NCI-H2227 (cell line): ENCODE measurements around the gene FOXN1.

Experiments
- DNase-seq: peaks from one replicate; lab custom pipeline; 2025; ENCODE audit not compliant: unreplicated experiment; lab: John Stamatoyannopoulos, UW

The FOXN1 gene

DNA sequence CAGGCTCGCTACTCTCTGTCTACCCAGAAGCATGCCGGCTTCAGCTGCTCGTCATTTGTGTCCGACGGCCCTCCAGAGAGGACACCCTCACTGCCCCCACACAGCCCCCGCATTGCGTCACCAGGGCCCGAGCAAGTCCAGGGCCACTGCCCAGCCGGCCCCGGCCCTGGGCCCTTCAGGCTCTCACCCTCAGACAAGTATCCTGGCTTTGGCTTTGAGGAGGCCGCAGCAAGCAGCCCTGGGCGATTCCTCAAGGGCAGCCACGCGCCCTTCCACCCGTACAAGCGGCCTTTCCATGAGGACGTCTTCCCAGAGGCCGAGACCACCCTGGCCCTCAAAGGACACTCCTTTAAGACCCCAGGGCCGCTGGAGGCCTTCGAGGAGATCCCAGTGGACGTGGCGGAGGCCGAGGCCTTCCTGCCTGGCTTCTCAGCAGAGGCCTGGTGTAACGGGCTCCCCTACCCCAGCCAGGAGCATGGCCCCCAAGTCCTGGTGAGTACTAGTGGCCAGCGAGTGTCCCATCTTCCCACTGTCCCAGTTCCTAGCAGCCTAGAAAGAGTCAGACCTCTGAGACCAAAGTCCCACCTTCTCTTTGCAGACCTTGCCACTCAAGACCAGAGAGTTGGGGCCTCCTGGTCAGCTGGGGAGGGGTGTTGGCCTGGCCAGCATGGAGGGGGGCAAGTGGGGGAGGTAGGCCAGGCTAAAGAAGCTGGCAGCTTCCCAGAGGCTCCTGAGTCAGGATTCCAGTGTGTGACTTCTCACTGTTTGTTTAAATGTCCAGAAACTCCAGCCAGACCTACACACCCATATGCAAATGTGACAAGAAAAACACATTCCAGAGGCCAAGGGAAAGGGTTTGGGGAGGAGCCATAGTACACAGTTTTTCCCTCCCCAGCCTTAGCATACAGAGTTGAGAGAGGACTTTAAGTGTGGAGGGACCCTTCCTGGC, 18.6 kb downstream of the FOXN1 start:
- no peak for DNase-seq

DNA sequence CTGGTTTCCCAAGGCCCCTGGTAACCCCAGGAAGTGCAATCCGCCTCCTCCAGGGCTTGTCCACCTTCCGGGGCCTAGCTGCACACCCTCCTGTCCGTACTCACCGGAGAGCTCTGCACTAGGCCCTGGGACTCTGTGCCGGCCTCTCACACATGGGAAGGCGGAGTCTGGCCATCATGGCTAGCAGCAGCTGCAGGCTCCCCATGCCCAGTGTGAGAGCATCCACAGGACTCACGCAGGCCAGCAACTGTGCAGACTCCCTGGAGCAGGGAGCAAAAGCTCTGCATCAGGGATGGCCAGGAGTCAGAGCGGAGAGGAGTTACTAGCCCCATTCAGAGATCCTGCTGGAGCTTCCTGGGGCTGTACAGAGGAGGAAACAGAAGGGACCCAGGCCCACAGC, 20.2 kb downstream of the FOXN1 start:
- peak; percentile 5 for DNase-seq

DNA sequence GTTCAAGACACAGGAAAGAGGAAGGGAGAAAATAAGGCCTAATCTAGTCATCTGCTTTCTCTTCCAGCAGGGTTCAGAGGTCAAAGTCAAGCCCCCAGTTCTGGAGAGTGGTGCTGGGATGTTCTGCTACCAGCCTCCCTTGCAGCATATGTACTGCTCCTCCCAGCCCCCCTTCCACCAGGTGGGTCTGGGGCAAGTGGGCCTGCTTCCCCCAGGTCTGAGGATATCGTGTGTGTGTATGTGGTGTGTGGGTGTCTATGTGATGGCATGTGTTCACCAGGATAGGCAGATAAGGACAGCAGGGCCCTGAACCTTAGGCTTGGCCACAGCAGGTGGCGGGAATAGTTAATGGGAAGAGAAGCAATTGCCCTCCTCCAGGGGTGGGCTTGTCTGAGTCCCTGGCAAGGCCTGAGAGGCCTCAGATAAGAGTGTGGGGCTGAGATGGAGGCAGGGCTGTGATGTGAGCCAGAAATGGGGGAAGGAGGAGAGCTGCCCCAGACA, 21.1 kb downstream of the FOXN1 start:
- DNase-seq: no peak

DNA sequence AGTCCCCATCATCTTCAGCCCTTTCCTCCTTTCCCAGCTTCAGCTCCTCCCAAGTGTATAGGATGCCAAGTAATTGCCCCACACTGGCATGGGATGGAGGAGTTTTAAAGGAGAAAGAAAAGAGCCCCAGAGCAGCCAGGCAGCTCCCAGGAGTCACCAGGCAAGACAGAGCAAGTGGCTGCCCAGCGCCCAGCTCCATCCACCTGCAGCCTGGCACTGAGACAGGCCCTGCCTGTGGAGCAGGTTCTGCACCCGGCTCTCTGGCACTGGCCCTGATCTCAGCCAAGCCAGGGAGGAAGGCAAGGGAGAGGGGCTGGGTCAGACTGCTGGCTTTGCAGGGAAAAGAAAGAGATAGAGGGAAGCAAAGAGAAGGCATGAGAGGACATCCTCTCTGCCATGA, 21.7 kb downstream of the FOXN1 start:
- no peak for DNase-seq

DNA sequence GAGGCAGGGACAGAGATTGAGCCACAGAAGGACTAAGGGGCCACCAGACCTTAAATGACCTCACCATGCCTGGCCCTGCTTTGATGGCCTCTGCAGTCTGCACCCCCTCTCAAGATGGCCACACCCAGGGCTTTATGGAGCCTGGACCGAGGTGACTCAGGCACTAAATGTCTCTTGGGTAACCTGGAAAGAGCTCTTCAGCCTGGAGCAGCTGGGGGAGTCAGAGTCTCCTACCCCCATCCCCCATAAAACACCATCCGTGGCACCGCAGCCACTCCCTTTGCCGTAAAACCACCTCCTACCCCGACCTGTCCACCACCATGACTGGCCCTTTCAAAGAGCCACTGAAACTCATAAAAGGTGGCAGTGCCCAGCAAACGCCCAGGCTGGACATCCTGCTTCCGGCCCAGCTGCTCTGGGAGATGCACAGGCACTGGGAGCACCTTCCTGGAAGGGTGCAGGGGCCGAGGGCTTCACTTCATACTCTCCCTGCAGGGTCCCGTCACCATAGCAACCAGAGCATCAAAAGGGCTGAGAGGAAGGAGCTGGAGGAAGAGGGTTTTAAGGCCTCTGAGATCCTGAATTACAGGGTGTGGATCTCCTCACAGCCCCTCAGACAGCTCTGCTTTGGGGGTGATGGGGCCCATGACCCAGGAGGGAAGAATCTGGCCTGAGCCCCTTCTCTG, 22.3 kb downstream of the FOXN1 start:
- no peak for DNase-seq

DNA sequence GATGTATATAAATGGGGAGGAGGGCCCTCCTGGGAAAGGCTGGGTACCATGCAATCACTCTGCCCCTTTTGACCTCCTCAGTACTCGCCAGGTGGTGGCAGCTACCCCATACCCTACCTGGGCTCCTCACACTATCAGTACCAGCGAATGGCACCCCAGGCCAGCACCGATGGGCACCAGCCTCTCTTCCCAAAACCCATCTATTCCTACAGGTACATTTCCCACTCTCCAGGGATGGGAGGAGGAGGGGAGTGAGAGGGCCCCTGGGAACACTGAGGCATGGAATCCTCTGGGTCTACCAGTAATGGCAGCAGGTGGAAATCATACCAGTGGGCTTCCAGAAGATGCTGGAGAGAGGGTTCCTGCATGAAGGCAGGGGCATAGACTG, 22.9 kb downstream of the FOXN1 start:
- no peak for DNase-seq

DNA sequence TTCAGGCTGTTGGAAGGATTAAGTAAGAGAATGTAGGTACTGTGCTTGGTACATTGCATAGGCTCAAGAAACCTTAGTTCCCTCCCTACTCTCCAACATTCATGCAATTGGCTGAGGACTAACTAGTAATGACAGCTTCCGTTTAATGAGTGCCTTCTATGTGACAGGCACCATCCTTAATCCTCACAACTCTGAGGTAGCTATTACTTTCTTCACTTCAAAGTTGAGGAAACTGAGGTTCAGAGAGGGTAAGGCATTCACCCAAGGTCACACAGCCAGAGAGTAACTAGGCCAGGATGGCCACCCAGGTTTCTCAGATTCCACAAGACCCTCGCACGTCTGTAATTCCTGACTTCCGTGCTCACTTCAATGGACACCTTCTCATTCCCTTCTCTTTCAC, 24.1 kb downstream of the FOXN1 start:
- DNase-seq: no peak

DNA sequence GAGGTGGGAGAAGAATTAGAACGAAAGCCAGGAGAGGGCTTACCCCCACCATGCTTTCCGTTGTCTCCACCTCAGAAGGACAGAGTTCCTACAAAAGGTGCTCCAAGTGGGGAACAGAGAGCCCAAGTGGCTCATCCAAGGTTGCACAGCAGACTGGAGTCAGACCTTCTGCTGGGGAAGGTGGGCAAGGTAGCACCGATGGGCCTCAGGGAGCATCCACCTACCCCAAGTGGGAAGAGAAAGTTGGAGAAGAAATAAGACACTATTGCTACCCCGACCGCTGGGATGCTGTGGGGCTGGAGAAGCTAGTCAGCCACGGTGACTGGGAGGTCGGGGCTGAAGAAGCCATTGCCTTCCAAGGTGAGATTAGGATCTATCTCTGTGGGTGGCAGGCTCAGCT, 24.8 kb downstream of the FOXN1 start:
- no peak for DNase-seq

DNA sequence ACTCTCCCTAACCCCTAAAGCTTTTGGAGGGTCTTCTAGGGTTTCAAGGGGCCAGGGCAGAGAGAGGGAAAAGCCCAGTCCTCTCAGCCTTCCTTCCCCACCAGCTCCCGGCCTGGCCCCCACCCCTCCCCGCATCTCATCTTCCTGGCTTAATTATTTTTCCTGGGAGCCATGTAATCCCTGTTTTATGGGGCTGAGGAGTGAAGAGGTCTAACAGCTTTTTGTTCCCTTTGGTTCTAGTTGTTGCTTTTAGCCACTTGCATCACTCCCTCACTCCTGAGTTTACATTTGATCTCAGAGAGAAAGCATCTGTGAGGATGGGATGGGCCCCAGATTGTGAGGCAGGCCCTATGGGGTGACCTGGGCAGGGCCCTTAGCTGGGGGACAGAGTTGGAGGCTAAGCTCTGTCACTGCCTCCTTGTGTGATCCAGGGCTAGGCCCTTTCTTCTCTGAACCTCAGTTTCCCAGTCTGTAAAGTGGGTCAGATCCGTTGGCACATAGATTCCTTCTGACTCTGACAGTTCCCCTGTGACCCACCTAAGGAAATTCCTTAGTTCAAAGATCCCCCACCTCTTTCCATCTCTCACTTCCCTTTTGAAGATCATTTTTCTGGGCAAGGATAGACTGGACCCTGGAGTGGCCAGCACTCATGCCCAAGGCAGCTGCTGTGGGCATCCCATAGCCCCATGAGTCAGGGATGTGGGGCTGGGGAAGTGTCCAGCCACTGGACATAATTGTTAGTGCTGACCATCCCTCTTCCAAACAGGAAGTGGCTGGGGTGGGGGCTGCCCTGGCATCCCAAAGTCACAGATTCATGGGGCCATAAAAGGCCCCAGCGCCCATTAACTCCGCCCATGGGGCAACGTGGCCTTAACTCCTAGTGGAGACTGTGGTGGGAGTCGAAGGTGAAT, 26.2 kb downstream of the FOXN1 start:
- DNase-seq: no peak

DNA sequence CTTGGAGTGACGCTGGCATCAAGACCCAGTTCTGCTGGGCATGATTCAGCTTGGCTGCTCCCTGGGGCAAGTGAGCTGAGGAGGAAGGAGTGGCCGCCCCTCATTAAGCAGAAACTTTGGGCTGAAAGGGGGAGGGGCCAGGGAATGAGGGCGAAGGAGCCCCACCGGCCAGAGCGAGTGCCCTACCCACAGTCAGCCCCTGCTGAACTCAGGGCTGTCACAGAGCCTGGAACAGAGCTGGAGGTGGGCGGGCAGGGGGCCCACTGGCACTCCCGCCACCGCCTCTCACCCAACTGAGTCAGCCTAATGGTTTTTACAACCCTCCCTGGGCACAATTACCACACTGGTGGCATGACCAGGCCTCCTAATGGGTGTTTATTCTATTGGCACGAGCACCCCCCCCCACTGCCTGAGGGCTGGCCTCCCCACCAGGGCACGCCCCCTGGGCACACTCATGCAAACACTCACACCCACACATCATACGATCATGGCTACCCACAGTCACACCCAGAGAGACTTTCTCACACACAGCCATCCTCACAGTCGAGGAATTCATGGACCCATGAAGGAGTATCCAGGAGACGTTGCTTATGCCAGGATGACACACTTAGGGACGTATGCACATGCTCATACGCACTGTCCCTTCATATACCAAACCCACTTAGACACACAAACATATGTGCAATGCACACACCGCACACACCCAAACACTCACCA, 27.1 kb downstream of the FOXN1 start:
- no peak for DNase-seq

DNA sequence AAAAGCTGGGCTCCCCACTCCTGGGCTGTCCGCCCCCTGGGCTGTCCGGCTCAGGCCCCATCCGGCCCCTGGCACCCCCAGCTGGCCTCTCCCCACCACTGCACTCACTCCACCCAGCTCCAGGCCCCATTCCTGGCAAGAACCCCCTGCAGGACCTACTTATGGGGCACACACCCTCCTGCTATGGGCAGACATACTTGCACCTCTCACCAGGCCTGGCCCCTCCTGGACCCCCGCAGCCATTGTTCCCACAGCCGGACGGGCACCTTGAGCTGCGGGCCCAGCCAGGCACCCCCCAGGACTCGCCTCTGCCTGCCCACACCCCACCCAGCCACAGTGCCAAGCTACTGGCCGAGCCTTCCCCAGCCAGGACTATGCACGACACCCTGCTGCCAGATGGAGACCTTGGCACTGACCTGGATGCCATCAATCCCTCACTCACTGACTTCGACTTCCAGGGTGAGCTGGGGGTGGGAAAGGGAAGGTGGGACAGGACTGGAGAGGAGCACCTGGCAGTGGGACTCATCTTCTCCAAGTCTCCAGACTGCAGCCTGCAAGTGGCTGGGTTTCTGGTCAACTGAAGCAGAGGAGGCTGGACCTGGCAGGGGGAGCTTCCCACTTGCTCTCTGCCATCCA, 28.7 kb downstream of the FOXN1 start:
- DNase-seq: no peak

DNA sequence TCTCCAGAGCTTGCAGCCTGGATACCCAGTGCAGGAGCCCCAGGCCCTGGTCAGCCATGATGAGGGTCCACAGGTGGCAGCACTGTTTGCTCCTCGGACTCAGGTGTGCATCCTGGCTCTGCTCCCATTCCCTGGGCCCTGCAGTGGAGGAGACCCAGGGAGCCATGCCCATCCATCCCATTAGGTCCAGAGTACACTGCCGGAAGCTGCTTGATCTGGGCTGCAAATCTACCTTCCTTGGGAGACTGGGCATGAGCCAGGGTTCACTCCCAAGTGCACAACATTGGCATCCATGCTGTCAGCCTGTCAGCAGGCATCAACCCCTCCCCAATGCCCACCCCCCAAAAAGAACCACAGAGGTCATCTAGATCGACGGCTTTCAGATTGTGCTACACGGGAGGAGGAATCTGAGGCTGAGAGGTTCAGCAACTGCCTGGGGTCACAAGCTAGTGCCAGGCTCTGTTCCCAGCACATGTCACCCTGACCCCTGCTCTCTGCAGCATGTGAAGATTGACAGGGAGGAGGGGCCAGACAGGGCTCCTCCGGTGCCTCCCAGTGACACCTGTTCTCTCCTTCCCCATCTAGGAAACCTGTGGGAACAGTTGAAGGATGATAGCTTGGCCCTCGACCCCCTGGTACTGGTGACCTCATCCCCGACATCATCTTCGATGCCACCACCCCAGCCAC, 30.5 kb downstream of the FOXN1 start:
- no peak for DNase-seq

DNA sequence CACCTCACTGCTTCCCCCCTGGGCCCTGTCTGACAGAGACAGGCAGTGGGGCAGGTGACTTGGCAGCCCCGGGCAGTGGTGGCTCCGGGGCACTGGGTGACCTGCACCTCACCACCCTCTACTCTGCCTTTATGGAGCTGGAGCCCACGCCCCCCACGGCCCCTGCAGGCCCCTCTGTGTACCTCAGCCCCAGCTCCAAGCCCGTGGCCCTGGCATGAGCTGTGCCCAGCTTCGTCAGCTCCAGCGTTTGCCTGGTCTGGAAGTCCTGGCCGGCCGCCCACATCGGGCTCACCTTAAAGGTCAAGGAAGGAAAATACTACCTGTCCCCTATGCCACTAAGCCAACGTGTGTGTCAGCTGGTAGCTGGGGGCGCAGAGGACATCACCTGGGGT, 31.1 kb downstream of the FOXN1 start:
- no peak for DNase-seq

DNA sequence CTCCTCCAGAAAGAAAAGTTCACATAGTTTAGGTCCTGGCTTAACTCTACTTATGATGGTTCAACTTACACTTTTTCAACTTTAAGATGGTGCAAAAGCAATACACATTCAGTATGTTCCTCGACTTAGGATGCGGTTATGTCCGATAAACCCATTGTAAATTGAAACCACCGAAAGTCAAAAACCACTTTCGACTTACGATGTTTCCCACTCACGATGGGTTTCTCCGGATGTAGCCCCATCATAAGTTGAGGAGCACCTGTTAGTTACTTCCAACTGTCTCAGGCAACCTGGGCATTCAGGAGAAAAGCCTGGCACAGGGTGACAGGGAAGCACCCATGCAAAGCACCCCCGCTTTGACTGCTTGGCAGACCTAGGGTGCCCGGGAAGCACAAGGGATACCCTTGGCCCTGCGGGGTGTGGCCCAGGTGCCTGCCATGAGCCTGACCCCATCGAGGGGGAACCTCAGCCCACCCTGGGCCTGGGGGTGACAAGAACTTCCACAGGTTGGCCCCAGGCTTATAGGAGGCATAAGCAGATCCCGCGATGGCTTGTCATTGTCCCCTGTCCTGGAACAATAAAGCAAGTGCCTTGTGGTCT, 32.2 kb downstream of the FOXN1 start:
- DNase-seq: no peak

DNA sequence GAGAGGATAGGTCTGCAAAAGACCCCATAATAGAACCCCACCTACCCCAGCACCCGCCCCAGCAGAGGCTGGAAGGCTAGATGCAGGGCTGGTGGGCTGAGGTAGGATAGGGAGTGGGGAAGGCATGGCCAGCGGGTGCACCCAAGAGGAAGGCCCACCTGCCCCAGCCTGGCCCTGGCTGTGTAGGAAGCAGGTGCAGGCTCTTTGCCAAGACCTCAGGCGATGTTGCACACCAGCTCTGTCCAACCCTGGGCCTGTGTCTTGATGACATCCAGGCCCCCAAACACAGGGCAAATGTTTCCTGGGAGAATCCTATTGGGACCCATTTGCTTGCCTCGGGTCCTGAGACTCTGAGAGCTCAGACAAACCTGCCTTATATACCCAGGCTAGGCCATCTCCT, 34.1 kb downstream of the FOXN1 start:
- no peak for DNase-seq

DNA sequence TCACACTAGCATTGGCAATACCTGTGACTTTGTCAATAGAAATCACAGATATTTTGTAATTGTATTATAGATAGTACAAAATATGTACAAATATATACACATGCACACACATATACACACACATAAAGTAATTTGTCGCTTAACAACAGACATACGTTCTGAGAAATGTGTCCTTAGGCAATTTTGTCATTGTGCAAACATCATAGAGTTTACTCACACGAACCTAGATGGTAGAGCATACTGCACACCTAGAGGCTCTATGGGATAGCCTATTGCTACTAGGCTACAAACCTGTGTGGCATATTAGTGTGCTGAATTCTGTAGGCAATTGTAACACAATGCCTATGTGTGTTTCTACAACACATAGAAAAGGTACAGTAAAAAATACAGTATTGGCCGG, 35.3 kb downstream of the FOXN1 start:
- no peak for DNase-seq

DNA sequence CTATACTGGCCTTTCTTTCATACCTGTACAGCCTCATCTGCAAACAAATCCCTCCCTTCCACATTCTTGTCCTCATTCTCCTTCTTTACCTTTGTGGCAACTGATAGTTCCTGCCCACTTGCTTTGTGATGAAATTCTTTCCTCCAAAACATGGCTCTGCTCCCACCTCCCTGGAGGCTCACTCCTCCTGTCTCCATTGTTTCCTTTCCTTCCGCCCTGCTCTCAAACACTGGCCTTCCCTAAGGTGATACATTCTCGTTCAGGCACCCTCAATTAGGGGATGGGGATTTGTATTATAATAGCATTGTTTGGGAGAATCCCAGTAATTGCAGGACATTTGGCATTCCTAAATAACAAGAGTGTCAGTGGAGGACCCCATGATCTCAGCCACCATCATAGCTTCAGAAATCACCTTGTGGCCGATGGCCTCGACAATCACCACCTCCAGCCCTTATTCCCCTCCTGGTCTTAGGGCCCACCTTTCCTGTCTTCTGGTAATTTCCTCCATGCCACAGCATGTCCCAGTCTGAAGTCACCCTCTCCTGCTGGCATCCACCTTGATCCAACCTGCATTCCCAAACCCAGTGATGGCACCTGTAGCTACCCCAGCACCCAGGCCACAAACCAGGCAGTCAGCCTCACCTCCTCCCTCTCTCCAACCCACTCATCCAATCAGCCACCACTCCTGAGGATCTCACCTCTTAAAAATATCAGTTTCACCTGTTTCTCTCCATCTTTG, 38.4 kb downstream of the FOXN1 start:
- no peak for DNase-seq

DNA sequence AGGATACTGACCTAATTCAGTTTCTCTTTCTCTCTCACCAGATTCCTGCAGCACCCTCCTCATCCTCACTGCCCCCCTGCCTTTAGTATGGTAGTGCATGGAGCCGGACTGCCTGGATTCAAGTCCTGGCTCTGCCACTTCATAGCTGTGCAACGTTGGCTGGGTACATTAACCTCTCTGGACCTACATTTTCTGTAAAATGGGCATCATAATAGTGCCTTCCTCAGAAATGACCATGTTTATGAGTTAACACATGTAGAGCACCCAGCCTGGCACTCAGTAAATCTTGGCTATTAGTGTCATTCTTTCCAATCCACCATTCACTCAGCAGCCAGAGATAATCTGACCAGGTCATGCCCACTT, 39.0 kb downstream of the FOXN1 start:
- DNase-seq: no peak
